Duodenal mucosa (tissue), 2 donors: ENCODE measurements around the gene FAM114A2.
"Not testable (repeated sequence)": the region's sequence is repeated elsewhere in the genome, so short reads cannot be mapped to it uniquely, and the experiment has no call there.

Experiments used
- H3K27ac ChIP-seq: one replicate; pipeline ENCODE4 v1.7.0; 2013; ENCODE audit warnings: low read depth, low read length
- H3K27me3 ChIP-seq, 2 donors: one replicate each; pipeline ENCODE4 v1.7.0; 2013; ENCODE audit warnings: low read length in 2 of 2, control low read depth in 1 of 2; ENCODE audit not compliant: insufficient read depth in 2 of 2, control insufficient read depth in 1 of 2
- H3K36me3 ChIP-seq, 2 donors: one replicate each; pipeline ENCODE4 v1.7.0; 2013; ENCODE audit warnings: low read length in 2 of 2, control low read depth in 1 of 2; ENCODE audit not compliant: insufficient read depth in 2 of 2, control insufficient read depth in 1 of 2
- H3K4me1 ChIP-seq, 2 donors: one replicate each; pipeline ENCODE4 v1.7.0; 2013; ENCODE audit warnings: low read length in 2 of 2, control low read depth in 1 of 2; ENCODE audit not compliant: insufficient read depth in 2 of 2, control insufficient read depth in 1 of 2
- H3K4me3 ChIP-seq, 2 donors: one replicate each; pipeline ENCODE4 v1.7.0; 2013; ENCODE audit warnings: low read length in 2 of 2, low read depth in 1 of 2
- H3K9ac ChIP-seq, 2 donors: one replicate each; pipeline ENCODE4 v1.7.0; 2013; ENCODE audit warnings: low read length in 2 of 2, low read depth in 1 of 2
- H3K9me3 ChIP-seq, 2 donors: one replicate each; pipeline ENCODE4 v1.7.0; 2013; ENCODE audit warnings: low read length in 2 of 2, control low read depth in 1 of 2; ENCODE audit not compliant: control insufficient read depth in 1 of 2

FAM114A2 gene

GRCh38 chr5:154072414-154073171, 33.9 kb upstream of the FAM114A2 start:
- no peak overlapping the region for H3K27ac ChIP-seq
- H3K27me3 ChIP-seq: no peaks in the 10 kb centered on the region
- no peak overlapping the region for H3K4me3 ChIP-seq
- H3K4me1 ChIP-seq: peaks cover 24 to 25% of the 10 kb centered on the region in 2 donors
- no peaks in the 10 kb centered on the region for H3K9me3 ChIP-seq
- H3K9ac ChIP-seq: peak overlapping the region; percentile 0 to 47
- H3K36me3 ChIP-seq: no peaks in the 10 kb centered on the region

GRCh38 chr5:154071799-154072413, 33.2 kb upstream of the FAM114A2 start:
- Histone ChIP-seq H3K27ac (no peak overlapping the region), H3K9ac (peak overlapping the region; percentile 0 to 47), H3K4me3 (no peak overlapping the region)

DNA sequence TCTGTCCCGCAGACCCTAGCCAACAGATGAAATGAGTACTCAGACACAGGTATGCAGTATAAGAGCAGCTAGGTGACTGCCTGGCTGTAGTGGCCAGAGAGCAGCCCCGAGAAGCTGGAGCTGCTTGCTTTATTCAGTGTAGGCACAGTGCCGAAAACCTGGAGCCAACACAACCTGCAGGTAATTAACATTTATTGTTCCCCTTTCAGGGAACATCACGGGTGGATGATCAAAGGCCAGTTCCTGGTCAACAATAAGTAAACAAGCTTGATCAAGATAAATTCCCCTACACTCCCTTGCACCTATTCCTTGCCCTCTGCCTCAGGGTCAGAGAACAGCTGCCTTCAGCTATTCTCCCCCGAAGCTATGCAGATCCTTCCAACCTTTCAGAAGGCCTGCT, 31.1 kb upstream of the FAM114A2 start:
- not testable (repeated sequence) for H3K9me3 ChIP-seq, H3K36me3 ChIP-seq, H3K9ac ChIP-seq, H3K4me3 ChIP-seq, H3K27ac ChIP-seq, H3K27me3 ChIP-seq
- peaks cover 14% of the 10 kb centered on the region in 2 donors for H3K4me1 ChIP-seq

More at GRCh38 chr5:154071799-154072413, 33.2 kb upstream of the FAM114A2 start:
- Histone ChIP-seq H3K36me3 (no peaks in the 10 kb centered on the region), H3K4me1 (peaks cover 17 to 19% of the 10 kb centered on the region in 2 donors), H3K9me3 (no peaks in the 10 kb centered on the region), H3K27me3 (no peaks in the 10 kb centered on the region)

DNA sequence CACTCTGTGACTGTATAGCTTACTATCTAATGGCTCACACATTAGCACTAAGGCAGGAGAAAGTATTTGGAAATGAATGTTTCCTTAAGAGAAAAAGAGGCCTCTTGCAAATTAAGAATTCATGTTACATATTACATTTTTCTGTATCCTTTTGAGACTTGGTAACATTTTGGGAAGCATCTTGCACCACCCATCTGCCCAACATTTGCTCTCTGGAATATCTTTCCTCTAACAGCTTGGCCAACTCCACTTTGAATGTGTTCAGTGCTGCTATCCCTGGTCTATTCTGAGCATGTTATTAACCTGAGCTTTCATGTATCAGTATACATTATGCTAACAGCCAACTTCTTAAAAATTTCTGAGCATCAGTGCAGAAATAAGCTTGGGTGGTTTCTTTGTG, 27.3 kb upstream of the FAM114A2 start:
- Histone ChIP-seq H3K9ac (no peak overlapping the region), H3K4me1 (peaks cover 0 to 3% of the 10 kb centered on the region in 2 donors), H3K36me3 (no peaks in the 10 kb centered on the region), H3K27me3 (no peaks in the 10 kb centered on the region), H3K4me3 (no peak overlapping the region), H3K9me3 (no peaks in the 10 kb centered on the region), H3K27ac (no peak overlapping the region)

DNA sequence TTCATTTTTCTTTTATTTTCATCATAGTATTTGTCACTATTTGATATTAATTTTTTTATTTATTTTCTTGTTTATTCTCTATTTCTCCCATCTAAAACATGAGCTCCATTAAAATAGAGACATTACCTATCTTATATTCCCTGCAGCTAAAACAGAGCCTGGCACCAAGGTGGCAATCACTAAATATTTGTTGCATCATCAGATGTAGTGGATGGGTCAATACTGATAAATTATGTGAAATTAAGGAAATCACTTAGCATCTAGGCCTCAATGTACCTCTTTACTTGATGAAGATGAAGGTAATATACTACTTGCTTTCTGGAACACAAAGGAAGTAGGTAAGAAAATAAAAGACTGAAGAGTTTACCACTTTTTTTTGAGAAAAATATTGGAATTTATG, 24.7 kb upstream of the FAM114A2 start:
- no peak overlapping the region for H3K27ac ChIP-seq
- no peaks in the 10 kb centered on the region for H3K27me3 ChIP-seq
- H3K9ac ChIP-seq: no peak overlapping the region
- no peak overlapping the region for H3K4me3 ChIP-seq
- H3K4me1 ChIP-seq: peaks cover 11 to 14% of the 10 kb centered on the region in 2 donors
- no peaks in the 10 kb centered on the region for H3K9me3 ChIP-seq
- no peaks in the 10 kb centered on the region for H3K36me3 ChIP-seq

GRCh38 chr5:154060606-154061005, 21.9 kb upstream of the FAM114A2 start:
- Histone ChIP-seq H3K4me3 (no peak overlapping the region), H3K27ac (no peak overlapping the region)

GRCh38 chr5:154059583-154059982, 20.9 kb upstream of the FAM114A2 start:
- Histone ChIP-seq H3K27ac (no peak overlapping the region), H3K4me3 (no peak overlapping the region), H3K27me3 (no peaks in the 10 kb centered on the region), H3K9ac (no peak overlapping the region), H3K36me3 (peaks cover 0 to 2% of the 10 kb centered on the region in 2 donors), H3K4me1 (peaks cover 21 to 24% of the 10 kb centered on the region in 2 donors), H3K9me3 (no peaks in the 10 kb centered on the region)

More at GRCh38 chr5:154060606-154061005, 21.9 kb upstream of the FAM114A2 start:
- Histone ChIP-seq H3K27me3 (no peaks in the 10 kb centered on the region), H3K36me3 (no peaks in the 10 kb centered on the region), H3K9me3 (no peaks in the 10 kb centered on the region), H3K4me1 (peaks cover 21 to 24% of the 10 kb centered on the region in 2 donors), H3K9ac (no peak overlapping the region)

DNA sequence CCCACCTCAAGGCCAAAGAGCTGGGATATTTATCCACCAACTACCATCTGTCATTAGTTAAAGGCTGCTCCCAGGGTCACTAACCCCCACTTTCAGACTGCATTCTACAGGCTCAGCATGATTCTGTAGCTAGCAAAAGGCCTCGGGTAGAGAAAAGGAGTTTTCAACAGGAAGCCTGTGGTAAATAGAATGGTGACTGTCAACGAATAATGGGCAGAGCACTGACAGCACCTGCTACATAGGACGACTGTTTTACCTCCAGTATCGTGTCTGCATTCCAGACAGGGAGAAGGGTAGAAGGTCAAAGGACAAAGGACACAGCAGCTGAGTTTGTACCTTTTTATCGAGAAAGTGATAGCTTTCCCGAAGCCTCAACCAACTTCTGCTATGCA, 20.3 kb upstream of the FAM114A2 start:
- Histone ChIP-seq H3K27ac (no peak overlapping the region), H3K4me3 (no peak overlapping the region), H3K36me3 (peaks cover 0 to 8% of the 10 kb centered on the region in 2 donors), H3K27me3 (no peaks in the 10 kb centered on the region), H3K9me3 (no peaks in the 10 kb centered on the region), H3K9ac (no peak overlapping the region), H3K4me1 (peaks cover 21 to 24% of the 10 kb centered on the region in 2 donors)

DNA sequence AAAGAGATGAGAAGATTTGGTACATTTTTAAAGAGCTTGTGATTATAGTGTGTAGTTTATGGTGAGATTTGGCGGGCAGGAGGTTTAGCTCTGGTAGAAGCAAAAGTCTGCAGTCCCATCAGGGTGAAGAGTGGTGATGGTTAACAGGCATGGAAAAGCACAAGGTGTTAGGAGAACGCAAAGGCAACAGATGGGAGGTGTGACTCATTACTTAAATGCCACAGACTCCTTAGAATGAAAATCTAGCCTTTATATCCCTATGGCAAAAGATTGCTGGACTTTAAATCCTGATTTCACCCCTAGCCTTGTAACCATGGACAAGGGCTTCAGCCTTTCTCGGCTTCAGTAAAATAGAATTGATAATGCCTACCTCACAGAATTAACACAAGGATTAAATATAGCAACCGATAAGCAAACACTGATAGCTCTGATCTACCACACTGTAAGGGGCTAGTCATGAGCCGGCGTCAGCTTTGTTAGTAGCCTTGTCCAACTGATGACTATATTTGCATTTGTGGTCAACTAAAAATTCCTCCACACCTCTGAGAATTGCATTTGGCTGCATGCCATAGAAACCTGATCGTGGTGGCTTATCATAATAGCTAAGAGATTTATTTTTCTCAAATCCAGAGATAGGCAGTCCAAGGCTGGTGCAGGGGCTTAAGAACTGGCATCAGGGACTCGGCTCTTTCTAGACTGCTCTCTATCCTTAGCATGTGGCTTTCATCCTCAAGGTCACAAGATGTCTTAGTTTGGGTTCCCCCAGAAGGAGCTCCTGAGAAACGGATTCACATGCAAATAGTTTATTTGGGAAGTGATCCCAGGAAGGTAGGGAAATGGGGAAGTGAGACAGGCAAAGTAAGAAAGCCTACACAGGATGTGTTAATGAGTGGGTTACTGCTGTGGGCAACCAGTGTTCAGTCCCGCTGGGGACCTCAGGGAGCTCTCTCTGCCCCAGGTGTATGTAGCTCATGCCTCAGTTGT, 19.6 kb upstream of the FAM114A2 start:
- Histone ChIP-seq H3K4me3 (no peak overlapping the region), H3K27me3 (no peaks in the 10 kb centered on the region), H3K36me3 (peaks cover 0 to 12% of the 10 kb centered on the region in 2 donors), H3K27ac (no peak overlapping the region), H3K4me1 (peaks cover 21 to 24% of the 10 kb centered on the region in 2 donors), H3K9ac (no peak overlapping the region), H3K9me3 (no peaks in the 10 kb centered on the region)
